Tibial artery (tissue), 4 donors: ENCODE data around the gene SH3GL1.

ENCODE experiments used
- DNase-seq, 2 donors: peaks; one replicate each; pipeline ENCODE4 v3.0.0-alpha.2; 2019
- H3K27ac ChIP-seq, 2 donors: fragments of 200-600 bp; sonication (generic) in 1 of 2; 1 replicate in 1 of 2; 2 replicates in 1 of 2; pipeline ENCODE4 v1.5.1; 2018 to 2019; ENCODE audit warnings: mild to moderate bottlenecking in 1 of 2
- H3K27me3 ChIP-seq, 2 donors: fragments of 200-600 bp; sonication (generic) in 1 of 2; one replicate each; pipeline versions ENCODE4 v1.5.1 to v1.6.0; 2016 to 2019
- H3K36me3 ChIP-seq, 3 donors: fragments of 200-600 bp; sonication (generic) in 2 of 3; one replicate each; pipeline ENCODE4 v1.5.1; 2016 to 2019; ENCODE audit warnings: mild to moderate bottlenecking in 2 of 3
- H3K4me1 ChIP-seq, 4 donors: fragments of 200-600 bp; sonication (generic) in 2 of 4; 1 replicate in 3 of 4; 2 replicates in 1 of 4; pipeline ENCODE4 v1.5.1; 2016 to 2019
- H3K4me3 ChIP-seq, 2 donors: fragments of 200-600 bp; sonication (generic) in 1 of 2; 1 replicate in 1 of 2; 2 replicates in 1 of 2; pipeline ENCODE4 v1.5.1; 2018 to 2019; ENCODE audit warnings: mild to moderate bottlenecking in 2 of 2
- H3K9me3 ChIP-seq, 3 donors: fragments of 200-600 bp; sonication (generic) in 1 of 3; one replicate each; pipeline ENCODE4 v1.5.1; 2016 to 2019
- CTCF ChIP-seq, 2 experiments: fragments of 200-600 bp in 1 of 2; fragments of 450-650 bp in 1 of 2; IDR thresholded peaks; one replicate each; pipeline ENCODE4 v1.5.1; 2017 to 2019; ENCODE audit warnings: antibody characterized with exemption in 2 of 2, mild to moderate bottlenecking in 1 of 2, moderate library complexity in 1 of 2
- intact Hi-C: fragments of 100-400 bp; cut with DNase I; formaldehyde crosslinking; loops from one replicate; pipeline ENCODE4 v1.15.0; 2023; ENCODE audit warnings: low total_unique reads

SH3GL1 gene

GRCh38 chr19:4437103-4437502 lies 36.8 kb upstream of the SH3GL1 start:
- Histone ChIP-seq H3K36me3 (peaks cover 0 to 33% (median 15%) of the 10 kb centered on the region in 3 donors), H3K4me3 (no peak overlapping the region), H3K9me3 (no peaks in the 10 kb centered on the region), H3K27me3 (no peaks in the 10 kb centered on the region), H3K4me1 (no peaks in the 10 kb centered on the region), H3K27ac (no peak overlapping the region)
- no peak for DNase-seq
- intact Hi-C loops = no loop called here
- TF ChIP-seq CTCF (IDR thresholded peaks at IDR 0.05) = no peak

DNA sequence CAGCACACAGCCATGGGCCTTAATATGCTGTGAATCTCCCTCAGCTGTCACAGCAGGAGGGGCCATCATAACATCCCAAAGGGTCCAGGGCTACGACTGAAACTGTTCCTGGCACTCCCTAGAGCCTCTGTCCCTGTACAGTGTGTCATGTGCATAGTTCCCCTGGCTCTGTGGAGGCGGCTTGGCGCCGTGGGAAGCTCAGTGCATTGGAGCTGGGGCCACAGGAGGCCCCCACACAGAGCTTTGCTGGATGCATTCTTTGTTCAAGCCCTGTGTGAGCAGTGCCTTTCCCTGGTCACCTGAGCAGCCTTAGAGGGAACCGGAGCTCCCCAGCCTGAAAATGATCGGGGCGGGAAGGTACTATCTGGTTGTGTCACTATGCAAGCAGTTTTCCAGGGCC lies 35.9 kb upstream of the SH3GL1 start:
- Histone ChIP-seq H3K4me1 (no peaks in the 10 kb centered on the region), H3K27me3 (no peaks in the 10 kb centered on the region), H3K4me3 (no peak overlapping the region), H3K27ac (no peak overlapping the region), H3K36me3 (peaks cover 0 to 42% (median 18%) of the 10 kb centered on the region in 3 donors), H3K9me3 (no peaks in the 10 kb centered on the region)
- no peak for DNase-seq
- intact Hi-C loops = no loop called here
- no peak for TF ChIP-seq CTCF (IDR thresholded peaks at IDR 0.05)

DNA sequence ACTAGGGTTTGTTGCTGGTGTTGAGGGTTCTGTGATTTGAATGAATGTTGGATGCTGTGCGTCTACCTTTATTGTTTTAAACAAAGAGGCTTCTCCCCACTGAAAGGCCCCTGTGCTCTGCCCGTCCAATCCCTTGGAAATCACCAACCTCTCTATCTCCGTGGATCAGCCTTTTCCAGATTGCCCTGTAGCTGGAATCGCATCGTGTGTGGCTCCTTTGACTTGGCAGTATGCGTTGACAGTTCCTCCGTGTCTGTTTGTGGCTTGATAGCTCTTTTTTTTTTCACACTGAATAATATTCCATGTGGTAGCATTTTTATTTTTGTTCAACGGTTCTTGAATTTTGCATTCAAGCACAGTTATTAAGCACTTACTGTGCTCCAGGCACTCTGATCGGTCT lies 34.0 kb upstream of the SH3GL1 start:
- intact Hi-C loops = no loop called here

DNA sequence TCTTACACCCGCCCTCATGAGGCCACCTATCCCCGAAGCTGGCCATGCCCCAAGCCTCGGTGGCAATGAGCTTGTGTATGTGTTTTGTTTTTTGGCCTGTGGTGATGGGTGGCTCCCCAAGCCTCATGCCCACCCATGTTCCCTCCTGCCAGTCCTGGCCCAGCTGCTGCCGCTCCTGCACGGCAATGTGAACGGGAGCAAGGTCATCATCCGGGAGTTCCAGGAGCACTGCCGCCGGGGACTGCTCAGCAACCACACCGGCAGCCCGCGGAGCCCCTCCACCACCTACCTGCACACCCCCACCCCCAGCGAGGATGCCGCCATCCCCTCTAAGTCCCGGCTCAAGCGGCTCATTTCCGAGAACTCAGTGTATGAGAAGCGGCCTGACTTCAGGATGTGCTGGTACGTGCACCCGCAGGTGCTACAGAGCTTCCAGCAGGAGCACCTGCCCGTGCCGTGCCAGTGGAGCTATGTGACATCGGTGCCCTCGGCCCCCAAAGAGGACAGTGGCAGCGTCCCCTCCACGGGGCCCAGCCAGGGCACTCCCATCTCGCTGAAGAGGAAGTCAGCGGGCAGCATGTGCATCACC lies 32.7 kb upstream of the SH3GL1 start:
- Histone ChIP-seq H3K36me3 (peaks cover 0 to 65% (median 36%) of the 10 kb centered on the region in 3 donors), H3K4me3 (no peak overlapping the region), H3K27ac (no peak overlapping the region), H3K9me3 (no peaks in the 10 kb centered on the region), H3K27me3 (no peaks in the 10 kb centered on the region), H3K4me1 (no peaks in the 10 kb centered on the region)
- intact Hi-C loops = no loop called here
- TF ChIP-seq CTCF (IDR thresholded peaks at IDR 0.05) = no peak
- no peak for DNase-seq

More for the DNA sequence above, 34.0 kb upstream of the SH3GL1 start:
- no peak overlapping the region for H3K27ac ChIP-seq
- no peak for TF ChIP-seq CTCF (IDR thresholded peaks at IDR 0.05)
- H3K36me3 ChIP-seq = peaks cover 0 to 54% (median 30%) of the 10 kb centered on the region in 3 donors
- no peaks in the 10 kb centered on the region for H3K27me3 ChIP-seq
- DNase-seq = no peak
- no peaks in the 10 kb centered on the region for H3K4me1 ChIP-seq
- H3K9me3 ChIP-seq = no peaks in the 10 kb centered on the region
- H3K4me3 ChIP-seq = no peak overlapping the region

- H3K27me3 ChIP-seq = no peaks in the 10 kb centered on the region
- TF ChIP-seq CTCF (IDR thresholded peaks at IDR 0.05) = no peak
- H3K9me3 ChIP-seq = no peaks in the 10 kb centered on the region
- intact Hi-C loops = no loop called here
- H3K27ac ChIP-seq = no peak overlapping the region
- peaks cover 0 to 65% (median 36%) of the 10 kb centered on the region in 3 donors for H3K36me3 ChIP-seq
- H3K4me1 ChIP-seq = no peaks in the 10 kb centered on the region
- DNase-seq = no peak
- H3K4me3 ChIP-seq = no peak overlapping the region
These were observed 31.7 kb upstream of the SH3GL1 start for GRCh38 chr19:4431808-4432674.
